Measurements from ENCODE around the gene PLOD1.
"Not testable (repeated sequence)": the region's sequence is repeated elsewhere in the genome, so short reads cannot be mapped to it uniquely, and the experiment has no call there.

Gene PLOD1

DNA sequence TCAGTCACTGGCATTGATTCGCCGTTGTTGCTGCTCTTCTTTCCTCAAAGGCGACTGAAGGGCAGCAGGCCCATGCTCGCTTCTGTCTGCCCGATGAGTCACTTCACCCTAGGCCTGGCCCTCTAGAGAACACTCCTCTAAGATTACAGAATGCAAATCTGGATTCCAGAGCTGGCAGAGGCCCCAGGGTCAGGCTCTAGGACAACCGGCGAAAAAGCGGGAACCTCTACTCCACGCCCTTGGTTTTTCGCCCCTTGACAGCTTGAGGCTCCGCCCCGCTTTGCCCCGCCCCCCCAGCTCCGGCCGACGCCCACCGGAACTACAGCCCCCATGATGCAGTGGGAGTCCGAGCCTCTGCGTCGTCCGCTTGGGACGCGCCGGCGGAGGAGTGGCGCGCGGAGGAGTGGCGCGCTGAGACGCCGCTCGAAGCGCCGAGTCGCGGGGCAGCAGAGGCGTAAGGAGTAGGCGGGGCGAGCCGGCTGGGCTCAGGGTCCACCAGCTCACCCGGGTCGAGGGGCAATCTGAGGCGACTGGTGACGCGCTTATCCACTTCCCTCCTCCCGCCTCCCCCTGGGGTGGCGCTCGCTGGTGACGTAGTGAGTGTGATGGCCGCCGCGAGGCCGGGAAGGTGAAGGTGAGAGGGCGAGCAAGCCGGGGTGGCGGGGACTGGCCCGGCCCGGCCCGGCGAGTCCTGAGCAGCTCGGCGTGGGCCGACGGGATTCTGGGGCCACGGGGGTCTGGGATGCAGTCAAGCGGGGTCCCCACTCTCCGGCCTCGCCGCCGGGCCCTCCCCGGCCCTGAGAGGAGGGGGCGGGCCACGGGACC, 45.5 kb downstream of the PLOD1 start, which contains the start of gene MFN2:
TSS of gene MFN2 (plus strand) at position 594 of the 825 bp plus-strand sequence. CDS start 8,725 bp downstream, outside the sequence.
- peak; percentile 86 for DNase-seq

DNA sequence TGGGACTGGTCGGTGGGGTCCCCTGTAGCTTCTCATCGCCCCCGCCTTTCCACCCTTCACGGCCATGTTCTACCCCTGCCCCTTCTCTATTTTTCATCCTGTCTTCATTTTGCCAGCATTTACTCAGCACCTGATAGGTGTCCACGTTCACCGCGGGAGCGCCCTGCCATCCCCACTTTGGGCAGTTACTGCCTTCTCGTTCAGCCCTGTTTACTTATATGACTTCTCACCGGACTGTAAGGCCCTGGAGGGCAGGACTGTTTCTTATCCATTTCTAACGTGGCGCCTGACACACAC, 46.1 kb downstream of the PLOD1 start:
- no peak for DNase-seq

DNA sequence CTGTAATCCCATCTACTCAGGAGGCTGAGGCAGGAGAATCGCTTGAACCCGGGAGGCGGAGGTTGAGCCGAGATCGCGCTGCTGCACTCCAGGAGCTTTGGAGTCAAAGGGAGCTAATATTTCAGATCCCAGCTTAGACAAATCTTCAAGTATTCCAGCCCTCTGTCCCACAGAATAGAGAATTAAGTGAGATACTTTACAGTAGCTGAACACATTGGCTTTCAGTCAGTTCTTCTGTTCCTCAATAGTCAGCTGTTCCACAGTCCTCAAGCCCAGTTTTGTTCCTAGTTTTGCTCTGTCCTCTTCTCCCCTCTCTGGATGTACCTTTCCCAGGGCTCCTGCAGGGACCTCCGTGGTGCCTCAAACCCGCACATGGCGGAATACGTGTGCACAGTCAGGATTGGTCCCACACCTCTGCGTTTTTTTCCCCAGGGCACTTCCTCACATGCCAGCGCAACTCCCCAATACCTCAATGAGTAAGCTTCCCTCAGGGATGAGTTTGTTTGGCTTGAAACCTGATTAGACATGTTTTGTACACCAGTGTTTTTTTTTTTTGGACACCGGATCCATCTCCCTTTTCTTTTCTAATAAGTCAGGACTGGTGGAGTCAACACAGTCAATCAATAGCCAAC, 47.0 kb downstream of the PLOD1 start:
- DNase-seq = no peak

DNA sequence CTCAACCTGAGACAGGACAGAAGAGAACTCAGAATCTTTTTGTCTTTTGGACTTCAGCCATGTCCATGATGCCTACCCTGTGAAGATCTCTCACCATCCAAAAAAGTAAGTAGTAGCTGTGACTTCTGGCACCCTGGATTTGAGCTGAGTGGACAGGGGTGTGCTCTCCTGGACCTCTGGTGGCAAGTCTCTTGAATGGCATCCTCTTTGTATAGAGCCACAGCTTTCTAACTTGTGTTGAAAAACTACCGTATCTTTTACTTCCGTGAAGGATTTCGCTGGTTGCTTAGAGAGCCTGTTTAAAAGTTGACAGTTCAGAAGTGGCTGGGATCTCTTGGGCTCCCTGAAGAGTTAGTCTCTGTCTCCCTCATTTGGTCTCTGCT, 47.5 kb downstream of the PLOD1 start:
- DNase-seq = no peak

DNA sequence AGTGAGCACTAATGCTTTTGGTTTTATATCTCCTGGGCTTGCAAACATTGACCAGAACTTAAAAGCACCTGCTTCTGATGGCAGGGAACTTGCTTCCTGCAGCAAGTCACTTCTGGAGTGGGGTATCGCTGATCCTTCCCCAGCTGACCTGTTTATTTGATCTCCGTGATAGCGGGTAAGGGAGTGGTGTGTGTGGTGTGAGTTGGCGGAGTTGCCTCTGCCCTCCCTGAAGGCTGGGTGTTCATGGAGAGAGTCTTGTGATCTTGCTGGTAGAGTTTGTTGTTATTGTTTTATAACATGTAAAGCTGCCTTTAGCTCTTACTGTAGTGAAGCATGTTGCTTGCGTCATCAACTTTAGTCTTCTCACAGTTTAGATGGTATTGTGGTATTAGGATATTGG, 49.6 kb downstream of the PLOD1 start:
- DNase-seq = no peak

DNA sequence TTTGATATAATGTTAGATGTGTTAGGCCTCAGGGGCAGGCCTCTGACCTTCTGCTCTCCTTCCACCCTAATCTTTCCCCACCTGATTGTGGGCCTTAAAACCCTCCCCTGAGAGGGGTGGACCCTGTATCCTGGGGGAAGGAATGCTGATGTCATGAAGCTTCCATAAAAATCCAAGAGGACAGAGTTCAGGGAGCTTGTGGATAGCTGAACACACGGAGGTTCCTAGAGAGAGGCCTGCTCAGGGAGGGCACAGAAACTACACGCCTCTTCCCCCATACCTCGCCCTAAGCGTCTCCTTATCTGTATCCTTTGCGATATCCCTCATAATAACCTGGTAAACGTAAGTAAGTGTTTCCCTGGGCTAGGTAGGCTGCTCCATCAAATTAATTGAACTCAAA, 50.1 kb downstream of the PLOD1 start:
- DNase-seq = no peak

DNA sequence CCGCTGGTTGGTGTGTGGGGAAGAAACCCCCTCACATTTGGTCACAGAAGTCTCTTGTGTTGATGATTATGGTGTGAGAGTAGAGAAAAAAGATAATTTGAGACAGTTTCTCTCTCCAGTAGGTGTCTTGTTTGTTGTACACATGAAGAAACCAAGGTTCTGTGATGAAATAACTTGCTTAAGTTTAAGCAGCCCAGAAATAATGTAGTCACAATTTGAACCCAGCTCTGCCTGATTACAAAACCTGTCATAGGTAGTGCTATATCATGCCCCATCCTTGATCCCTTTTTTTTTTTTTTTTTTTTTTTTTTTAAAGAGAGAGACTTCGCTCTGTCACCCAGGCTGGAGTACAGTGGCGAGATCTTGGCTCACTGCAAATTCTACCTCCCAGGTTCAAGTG, 50.7 kb downstream of the PLOD1 start:
- no peak for DNase-seq

DNA sequence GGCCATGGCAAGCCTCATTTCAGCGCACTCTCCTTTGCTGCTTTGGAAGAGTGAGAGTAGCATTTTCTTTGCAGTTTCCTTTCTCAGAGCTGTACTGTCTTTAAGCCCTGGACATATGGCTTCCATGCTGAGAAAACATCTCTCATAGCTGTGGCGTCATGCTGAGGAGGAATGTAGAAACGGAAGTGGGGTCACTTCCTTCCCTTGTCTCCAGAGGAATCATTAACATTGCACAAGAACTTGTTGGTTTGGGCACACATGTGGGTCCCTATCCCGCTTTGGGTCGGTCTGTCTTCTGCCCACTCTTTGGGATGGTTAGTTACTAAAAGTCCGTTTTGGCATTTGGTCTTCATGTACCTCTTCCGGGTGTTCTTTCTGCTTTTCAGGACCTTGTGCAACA, 51.3 kb downstream of the PLOD1 start:
- DNase-seq = no peak

DNA sequence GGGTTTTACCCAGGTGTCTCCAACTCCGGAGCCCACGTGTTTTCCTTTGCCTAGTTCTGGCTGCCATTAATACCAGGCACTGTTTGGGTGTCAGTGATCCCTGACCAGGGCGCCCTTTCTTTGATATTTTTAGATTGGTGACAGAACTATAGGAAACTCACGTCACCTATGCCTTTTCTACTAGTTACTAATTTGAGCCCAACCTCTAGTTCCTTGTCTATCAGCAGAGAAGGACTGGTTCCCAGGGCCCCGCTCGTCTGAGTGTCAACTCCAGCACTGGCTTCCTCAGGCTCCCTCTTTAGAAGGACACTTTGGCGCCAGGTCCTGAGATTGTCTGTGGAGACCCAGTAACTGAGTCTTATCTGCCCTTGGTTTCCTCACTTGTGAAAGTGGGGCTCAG, 55.2 kb downstream of the PLOD1 start:
- no peak for DNase-seq

DNA sequence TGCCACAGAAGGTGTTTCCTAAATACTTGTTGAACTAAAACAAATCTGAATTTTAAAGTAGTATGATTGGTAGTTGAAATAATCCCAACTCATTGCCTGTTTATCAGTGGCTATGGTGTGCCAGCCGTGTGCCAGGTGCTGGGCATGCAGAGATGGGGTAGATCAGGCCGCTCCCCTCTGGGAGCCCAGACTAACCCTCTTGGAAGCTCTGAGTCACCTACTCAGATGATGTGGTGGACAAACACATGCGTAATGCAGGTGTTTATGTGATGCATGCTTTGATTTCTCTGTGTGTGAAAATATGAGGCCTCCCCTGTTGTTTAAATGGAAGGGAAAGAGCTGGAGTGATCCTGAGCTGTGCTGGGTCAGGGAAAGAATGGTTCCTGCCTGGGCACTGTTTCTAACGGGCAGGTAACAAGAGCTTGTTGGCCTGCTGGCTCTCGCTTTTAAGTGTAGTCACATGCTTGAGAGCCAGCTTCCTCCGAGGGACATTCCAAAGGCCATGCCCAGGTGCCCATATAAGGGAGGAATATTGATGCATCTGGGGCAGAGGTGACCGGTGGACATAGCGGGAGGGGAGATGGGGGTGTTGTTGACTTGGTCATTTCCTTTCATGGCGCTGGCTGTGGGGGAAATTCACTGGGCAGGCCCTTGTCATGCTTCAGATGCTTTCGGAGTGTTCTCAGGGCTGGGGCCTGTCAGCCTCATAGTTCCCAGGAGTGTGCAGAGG, 56.0 kb downstream of the PLOD1 start:
- DNase-seq = no peak

DNA sequence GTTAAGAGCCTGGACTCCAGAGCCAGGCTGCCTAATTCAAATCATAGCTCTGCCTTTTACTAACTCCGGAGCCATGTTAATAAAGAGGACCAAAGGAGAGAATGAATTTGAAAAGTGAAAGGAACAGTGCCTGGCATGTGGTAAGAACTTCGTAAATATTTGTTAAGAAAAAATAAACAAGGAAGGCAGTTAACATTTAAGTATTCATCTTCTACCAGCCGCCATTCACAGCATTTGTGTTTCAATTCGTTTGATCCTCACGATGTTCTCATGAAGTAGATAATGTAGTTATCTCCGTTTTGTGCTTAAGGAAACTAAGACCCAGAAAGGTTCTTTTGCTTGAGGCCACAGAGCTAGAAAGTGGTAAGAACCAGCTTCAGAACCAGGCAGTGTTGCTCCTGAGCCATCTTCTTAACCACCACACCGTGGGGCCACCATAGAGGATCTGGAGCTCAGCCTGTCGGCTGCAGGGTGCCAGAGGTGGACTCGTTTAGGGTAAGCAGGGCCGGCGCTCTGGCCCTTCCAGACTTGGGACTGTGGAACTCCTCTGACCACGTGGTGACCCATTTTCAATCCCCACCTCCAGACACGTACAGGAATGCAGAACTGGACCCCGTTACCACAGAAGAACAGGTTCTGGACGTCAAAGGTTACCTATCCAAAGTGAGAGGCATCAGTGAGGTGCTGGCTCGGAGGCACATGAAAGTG, 57.6 kb downstream of the PLOD1 start:
- no peak for DNase-seq

DNA sequence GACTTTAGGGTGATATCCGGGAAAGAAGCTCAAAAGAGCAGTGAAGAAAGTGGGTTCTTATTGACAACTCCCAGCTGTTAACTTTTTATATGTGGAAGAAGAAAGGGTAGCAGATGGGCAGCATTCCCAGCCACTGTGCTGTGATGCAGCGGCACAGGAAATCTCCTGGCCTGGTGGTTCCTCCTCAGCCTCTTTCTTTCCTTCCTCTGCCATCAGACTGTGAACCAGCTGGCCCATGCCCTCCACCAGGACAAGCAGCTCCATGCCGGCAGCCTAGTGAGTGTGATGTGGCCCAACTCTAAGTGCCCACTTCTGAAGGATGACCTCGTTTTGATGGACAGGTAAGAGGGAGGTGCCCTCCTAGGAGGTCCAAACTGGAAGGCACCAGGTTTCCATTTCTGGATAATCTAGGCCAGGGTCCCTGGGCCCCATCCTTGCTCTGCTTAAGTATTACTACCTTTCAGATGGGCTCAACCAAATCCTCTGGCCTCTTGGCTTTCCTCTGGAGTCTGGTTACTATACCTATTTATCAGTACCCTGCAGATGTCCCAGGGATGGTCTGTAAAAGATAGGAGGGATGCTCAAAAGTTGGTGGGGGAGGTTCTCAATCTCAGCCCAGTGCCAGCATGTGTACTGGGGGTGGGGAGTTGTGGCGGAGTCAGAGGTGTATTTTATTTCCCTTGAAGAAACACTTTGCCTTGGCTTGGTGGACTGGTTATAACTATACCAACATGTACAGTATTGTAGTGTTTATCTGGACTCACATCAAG, 62.7 kb downstream of the PLOD1 start:
- no peak for DNase-seq

DNA sequence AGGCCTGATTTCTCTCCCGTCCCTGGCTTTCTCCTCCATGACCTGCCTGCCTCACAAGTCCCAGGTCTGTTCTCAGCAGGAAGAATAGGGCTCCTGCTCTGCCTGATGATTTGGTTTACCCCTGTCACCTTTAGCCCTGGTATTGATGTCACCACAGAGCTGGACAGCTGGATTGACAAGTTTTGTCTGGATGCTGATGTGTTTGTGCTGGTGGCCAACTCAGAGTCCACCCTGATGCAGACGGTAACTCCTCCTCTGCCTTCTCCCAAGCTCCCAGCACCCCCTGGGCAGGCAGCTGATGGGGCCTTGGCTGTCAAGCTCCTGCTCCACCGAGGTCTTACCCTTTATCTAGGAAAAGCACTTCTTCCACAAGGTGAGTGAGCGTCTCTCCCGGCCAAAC, 64.1 kb downstream of the PLOD1 start:
- no peak for DNase-seq

DNA sequence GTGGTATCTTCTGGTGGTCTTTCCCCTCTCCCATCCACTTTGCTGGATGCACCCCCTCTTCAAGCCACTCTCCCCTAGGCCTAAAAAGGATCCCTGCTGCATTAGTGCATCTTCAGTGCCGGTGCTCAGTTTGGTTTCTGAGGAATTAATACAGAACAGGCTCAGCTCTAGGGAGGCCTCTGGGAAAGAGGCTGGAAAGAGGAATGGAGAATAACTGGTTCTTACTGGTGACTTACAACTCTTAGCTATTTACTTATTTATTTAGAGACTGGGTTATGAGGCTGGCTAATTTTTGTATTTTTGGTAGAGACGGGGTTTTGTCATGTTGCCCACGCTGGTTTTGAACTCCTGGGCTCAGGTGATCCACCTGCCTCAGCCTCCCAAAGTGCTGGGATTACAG, 64.7 kb downstream of the PLOD1 start:
- no peak for DNase-seq

DNA sequence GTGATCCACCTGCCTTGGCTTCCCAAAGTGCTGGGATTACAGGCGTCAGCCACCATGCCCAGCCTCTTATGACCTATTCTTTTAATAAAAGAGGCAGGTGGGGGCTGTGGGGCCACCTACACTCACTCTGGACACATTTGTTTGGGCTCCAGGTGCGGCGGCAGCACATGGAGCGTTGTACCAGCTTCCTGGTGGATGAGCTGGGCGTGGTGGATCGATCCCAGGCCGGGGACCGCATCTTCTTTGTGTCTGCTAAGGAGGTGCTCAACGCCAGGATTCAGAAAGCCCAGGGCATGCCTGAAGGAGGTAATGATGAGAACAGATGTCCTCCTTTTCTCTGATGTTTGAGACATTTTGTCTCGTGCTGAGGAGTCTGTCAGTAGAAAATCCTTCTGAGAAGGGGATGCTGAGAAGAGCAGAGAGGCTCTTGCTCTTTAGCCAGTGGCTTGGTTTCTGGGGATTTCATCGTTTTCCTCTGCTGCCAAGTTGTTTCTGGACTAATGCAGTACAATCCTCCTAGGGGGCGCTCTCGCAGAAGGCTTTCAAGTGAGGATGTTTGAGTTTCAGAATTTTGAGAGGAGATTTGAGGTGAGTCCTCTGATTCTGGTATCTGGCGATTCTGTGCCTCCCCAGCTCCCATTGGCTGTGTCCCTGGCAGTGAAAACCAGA, 66.9 kb downstream of the PLOD1 start:
- DNase-seq = no peak

DNA sequence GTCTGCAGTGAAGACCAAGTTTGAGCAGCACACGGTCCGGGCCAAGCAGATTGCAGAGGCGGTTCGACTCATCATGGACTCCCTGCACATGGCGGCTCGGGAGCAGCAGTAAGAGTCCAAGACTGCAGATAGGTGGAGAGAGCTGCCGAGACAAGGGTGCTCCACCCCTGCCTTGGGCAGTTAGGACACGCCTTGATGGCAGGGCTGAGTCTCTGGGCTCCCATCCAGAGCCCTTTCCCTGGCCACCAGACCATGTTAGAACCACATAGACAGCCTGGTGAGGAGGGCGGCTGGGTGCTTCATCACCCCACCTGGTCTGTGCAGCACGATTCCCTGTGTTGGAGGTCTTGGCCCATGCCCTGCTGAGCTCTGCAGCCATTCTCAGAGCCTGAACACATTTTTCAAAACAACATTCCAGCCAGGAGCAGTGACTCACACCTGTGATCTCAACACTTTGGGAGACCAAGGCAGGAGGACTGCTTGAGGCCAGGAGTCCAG, 67.5 kb downstream of the PLOD1 start:
- no peak for DNase-seq

DNA sequence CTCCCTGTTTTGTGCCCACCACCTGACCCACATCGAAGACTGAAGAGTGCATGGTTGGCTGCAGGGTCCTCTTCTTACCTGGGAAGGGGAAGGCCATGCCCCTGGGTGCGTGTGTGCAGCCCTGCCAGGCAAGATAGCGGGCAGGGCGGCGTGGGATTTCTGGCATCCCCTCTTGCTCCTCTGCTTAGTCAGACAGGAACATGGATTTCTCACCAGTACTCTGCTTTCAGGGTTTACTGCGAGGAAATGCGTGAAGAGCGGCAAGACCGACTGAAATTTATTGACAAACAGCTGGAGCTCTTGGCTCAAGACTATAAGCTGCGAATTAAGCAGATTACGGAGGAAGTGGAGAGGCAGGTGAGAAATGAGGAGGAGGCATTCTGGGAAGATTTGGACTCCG, 69.2 kb downstream of the PLOD1 start:
- no peak for DNase-seq

DNA sequence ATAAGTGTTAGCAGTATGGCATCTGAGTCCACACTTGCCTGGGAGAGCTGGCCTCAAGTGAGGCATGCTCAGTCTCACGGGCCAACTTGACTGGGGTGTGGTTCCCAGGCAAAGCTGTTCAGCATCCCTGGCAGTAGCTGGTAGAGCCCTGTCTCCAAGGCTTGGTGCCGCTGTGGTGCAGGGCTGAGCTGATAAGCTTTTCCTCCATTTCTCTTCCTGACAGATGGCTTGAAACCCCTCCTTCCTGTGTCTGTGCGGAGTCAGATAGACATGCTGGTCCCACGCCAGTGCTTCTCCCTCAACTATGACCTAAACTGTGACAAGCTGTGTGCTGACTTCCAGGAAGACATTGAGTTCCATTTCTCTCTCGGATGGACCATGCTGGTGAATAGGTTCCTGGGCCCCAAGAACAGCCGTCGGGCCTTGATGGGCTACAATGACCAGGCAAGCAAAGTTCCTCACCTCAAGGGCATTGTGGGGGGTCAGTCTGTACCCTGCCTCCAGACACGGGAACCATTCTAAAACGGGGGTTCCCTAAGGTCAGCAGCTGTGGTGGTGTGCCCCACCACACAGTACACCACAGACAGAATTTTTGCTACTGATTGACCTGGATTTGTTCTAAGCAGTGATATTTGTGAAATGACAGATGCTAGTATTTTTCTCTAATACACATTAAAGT, 71.1 kb downstream of the PLOD1 start:
- DNase-seq = no peak

DNA sequence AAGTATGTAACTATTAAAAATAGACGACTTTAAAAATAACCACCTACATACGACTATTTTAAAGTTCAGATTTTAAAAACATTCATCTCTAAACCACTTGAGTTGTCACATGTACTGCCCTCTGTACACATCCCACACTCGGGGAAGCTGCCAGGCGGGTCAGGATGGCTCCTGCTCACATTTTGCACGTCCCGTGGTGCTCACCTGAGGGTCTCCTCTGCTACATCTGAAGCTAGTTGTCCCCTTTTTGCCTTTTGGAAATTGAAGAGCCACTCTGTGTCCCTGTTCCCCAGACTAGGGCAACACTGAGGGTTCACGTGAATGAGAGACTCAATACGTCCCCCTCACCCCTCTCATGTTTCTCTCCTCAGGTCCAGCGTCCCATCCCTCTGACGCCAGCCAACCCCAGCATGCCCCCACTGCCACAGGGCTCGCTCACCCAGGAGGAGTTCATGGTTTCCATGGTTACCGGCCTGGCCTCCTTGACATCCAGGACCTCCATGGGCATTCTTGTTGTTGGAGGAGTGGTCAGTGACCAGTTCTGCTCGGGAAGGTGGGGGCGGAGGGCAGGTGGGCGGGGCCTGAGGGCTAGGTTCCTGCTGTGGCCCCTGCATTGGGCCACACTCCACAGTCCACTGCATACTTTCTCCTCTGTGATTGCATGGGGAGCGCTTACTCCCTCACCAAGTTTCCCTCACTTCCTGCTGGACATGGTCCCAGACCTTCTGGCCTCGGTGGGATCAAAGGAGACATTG, 71.8 kb downstream of the PLOD1 start:
- no peak for DNase-seq

DNA sequence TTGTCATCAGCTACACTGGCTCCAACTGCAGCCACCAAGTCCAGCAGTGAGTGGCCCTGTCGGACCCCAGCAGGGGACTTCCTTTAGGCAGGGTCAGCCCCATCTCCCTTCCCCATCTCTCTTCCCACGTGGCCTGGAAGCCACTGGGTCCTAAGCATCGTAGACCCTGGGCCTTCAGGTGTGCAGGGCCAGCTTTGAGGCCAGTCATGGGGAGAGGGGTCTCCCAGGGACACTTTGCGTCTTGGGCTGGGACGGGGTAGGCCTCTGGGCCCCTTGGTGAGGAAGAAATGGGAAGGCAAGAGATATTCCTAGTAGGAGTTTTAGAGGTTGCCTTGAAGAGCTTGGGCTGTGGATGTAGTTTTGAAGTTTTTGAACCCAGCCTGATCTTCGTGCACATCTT, 72.7 kb downstream of the PLOD1 start:
- no peak for DNase-seq

DNA sequence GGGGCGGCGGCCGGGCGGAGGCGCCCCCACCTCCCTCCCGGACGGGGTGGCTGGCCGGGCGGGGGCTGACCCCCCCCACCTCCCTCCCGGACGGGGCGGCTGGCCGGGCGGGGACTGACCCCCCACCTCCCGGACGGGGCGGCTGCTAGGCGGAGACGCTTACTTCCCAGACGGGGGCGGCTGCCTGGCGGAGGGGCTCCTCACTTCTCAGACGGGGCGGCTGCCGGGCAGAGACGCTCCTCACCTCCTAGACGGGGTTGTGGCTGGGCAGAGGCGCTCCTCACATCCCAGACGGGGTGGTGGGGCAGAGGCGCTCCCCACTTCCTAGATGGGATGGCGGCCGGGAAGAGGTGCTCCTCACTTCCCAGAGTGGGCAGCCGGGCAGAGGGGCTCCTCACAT, 73.8 kb downstream of the PLOD1 start:
- DNase-seq = not testable (repeated sequence)
